NCI-H748 (cell line): Measurements from ENCODE around the gene UIMC1.
A peak's percentile ranks its signal among the peaks of the same experiment; 100 is the strongest.
"Not testable (repeated sequence)": the region's sequence is repeated elsewhere in the genome, so short reads cannot be mapped to it uniquely, and the experiment has no call there.

ENCODE experiments used
- DNase-seq: peaks from one replicate; lab custom pipeline; 2025; ENCODE audit not compliant: unreplicated experiment; lab: John Stamatoyannopoulos, UW

Gene UIMC1

DNA sequence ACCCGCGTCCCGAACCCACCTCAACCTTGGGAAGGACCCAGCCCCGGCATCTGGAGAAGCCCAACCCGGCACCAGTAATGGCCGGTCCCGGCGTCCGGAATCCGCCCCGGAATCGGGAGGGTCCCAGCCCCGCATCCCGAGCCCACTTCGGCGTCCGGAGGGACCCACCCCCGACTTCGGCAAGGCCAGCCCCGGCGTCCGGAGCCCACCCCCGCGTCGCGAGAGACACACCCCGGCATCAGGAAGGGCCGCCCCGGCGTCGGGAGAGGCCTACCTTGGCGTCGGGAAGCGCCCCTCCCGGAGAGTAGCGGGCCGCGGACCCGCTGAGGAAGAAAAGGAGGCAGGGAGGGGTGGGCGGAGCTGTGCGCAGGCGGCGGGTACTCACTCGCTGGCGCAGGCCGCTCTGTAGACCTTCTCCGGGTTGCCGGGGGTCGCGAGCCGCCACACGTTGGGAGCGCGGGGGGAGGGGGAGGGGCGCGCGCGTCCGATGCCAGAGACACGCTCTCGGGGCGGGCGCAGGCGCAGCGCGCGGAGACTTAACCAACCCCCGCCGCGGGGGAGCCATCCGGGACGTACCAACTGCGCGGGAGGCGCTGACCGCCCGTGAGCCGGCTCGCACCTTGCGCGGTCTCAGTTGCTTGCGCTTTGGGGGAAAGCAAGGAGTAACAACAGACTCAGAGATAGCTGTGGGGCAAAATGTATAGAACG lies at the start of gene UIMC1:
UIMC1 (minus strand) TSS at position 515 of the 708 bp plus-strand sequence. CDS start 24,164 bp downstream, outside the sequence.
- peak; percentile 97 for DNase-seq

DNA sequence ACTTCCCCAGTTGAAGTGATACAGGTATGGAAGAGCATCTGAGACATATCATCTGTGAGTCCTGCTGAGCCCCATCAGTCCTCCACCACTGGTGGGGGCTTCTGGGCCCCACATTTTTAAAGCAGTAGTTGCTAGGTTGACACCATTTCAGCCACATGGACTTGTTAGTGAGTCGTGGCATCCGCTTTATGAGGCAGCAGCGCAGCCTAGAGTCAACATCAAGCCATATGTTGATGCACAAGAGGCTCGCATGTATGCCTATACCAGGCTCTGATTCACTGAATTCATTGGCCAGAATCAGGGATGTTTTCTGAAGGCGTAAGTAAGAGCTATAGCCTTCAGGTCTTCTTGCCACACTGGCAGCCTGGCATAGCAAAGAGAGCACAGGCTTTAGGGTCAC lies 42.7 kb upstream of the UIMC1 start:
- no peak for DNase-seq

GRCh38 chr5:177048531-177048930 lies 42.0 kb upstream of the UIMC1 start:
- DNase-seq, result not testable (repeated sequence)

- DNase-seq, result no peak
Observed at GRCh38 chr5:177045631-177046030, 39.1 kb upstream of the UIMC1 start.

DNA sequence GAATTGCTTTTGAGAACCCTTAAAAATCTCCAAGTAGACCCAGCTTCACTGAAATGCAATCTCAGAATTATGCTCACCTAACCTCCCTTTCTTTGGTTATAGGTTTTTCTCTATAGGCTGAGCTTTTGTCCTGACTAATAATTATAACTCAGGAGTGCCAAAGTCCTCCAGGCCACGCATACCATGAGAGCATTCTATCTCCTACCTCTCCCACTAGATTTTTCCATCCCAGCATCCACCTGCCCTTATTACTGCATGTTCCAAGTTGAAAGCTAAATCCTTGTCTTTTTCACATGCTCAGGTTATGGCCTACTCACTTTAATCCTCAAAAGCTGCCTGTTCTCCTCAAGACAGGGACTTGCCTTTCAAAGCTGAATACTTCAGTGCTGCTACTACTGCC lies 38.1 kb upstream of the UIMC1 start:
- DNase-seq, result no peak

DNA sequence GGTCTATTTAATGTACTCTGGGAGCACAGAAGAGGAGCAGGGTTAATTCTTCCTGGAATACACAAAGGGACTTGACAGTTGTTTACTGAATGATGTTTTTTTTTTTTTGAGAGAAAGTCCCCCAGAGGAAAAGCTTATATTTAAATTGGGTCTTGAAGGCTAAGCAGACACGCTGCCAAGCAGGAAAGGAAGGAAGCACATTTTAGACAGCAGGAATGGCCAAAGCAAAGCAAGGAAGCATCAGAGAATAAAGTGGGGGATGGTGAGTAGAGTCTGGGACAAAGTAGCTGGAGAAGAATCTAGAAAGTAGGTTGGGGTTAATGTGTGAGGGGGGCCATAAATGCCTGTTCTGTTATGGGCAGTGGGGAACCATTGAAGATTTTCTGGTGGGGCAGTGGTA lies 37.4 kb upstream of the UIMC1 start:
- DNase-seq, result no peak

DNA sequence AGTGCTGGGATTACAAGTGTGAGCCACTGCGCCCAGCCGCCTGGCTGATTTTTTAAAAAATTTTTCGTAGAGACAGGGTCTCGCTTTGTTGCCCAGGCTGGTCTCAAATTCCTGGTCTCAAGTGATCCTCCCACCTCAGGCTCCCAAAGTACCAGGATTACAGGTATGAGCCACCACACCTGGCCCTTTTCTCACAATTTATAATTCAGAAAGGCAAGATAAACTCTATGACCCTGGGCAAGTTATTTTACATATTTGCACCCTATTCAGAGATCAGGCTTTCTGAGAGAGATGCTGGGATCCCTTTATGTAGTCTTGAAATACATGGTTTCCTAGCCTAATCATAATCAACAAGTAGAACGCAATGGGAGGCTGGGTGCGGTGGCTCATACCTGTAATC lies 36.5 kb upstream of the UIMC1 start:
- DNase-seq, result no peak

GRCh38 chr5:177041936-177042335 lies 35.4 kb upstream of the UIMC1 start:
- DNase-seq, result no peak

- no peak for DNase-seq
Observed at GRCh38 chr5:177040814-177041420, 34.3 kb upstream of the UIMC1 start.

- no peak for DNase-seq
Observed at GRCh38 chr5:177036921-177037320, 30.3 kb upstream of the UIMC1 start.

GRCh38 chr5:177036443-177036842 lies 29.9 kb upstream of the UIMC1 start:
- DNase-seq, result no peak

DNA sequence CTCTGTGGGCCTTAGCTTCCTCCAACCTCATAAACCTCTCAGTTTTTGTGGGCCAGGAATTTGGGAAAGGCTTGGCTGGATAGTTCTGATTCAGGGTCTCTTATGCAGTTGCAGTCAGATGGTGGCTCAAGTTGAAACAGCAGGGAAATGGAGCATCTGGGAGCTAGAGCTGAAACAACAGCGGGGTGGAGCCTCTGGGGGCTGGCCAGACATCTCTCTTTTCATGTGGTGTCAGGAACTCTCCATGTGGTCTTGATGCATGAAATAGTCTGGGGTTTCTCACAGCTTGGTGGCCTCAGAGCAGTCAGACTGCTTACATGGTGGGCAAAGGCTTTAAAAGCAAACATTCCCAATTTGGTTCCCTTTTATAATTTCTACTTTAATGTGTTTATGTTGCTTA lies 29.4 kb upstream of the UIMC1 start:
- no peak for DNase-seq

- no peak for DNase-seq
Observed at GRCh38 chr5:177029498-177029897, 22.9 kb upstream of the UIMC1 start.

- DNase-seq, result no peak
Observed at GRCh38 chr5:177027665-177028064, 21.1 kb upstream of the UIMC1 start.

DNA sequence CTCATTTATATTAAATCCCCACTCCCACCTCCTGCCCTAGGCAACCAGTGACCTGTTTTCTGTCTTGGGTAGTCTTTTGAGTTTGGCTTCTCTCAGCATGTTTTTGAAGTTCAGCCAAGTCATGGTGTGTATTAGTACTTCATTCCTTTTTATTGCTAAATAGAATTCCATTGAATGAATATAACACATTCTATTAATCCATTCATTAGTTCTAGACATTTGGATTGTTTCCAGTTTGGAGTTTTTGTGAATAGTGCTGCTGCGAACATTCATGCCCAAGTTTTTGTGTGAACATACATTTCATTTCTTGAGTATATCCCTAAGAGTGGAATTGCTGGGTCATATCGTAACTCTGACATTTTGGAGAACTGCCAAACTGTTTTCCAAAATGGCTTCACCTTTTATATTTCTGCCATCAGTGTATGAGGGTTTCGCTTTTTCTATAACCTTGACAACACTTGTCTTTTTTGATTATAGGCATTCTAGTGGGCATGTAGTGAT lies 18.6 kb upstream of the UIMC1 start:
- DNase-seq, result no peak

GRCh38 chr5:177024559-177024958 lies 18.0 kb upstream of the UIMC1 start:
- DNase-seq, result no peak

GRCh38 chr5:177023303-177023664 lies 16.7 kb upstream of the UIMC1 start:
- DNase-seq, result no peak

DNA sequence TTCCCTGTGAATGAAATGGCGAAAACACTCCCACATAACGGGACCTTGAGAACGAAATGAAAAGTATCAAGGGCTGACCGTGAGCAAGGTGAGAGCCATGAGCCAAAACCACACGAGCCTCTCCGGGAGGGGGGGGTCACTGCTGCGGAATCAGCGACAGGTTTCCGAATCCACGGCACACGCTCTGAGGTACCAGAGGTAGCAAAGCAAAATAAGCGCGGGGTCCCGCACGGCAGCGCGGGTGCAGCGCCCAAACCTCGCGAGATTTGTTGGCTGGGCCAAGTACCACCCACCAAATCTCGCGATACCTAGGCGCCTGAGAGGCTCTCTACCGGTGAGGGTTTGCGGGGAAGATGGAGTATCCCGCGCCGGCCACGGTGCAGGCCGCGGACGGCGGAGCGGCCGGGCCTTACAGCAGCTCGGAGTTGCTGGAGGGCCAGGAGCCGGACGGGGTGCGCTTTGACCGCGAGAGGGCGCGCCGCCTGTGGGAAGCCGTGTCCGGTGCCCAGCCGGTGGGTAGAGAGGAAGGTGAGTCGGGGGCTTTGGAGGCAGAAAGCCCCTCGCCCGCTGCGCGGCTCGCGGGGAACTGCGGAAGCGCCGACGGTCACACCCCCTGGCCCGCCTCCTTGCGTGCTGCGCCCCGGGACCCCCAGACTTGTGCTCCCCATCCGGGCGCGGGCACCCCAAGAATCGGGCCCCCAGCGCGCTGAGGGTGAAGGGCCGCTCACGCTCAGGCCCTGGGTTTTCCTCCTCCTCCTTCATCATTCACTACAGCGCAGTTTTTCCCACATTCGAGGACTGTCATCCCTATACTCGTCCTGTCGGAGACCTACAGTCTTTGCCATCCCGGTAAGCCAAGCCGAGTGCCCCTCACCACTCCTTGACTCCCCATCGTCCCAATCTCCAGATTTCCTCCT lies 16.1 kb upstream of the UIMC1 start, which contains the start of gene ZNF346:
ZNF346 (plus strand) TSS at position 311 of the 917 bp plus-strand sequence; CDS start at position 354, 43 bp downstream.
- DNase-seq, result peak; percentile 96

DNA sequence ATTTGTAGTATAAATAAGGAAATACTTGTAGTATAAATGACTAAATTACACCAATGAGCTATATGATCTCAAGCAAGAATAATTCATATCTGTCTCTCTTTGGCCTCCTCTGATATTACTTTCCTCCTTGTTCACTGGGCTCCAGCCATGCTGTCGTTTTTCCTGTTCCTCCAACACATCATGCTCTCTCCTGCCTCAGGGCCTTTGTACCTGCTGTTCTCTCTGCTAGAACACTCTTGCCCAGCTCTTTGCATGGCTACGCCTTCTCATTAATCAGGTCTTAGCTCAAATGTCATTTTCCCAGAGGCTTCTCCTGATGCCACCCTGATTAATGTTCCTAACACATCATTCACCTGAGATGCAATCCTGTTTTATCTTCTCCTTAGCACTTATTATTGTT lies 13.5 kb upstream of the UIMC1 start:
- DNase-seq, result no peak

GRCh38 chr5:177018341-177018740 lies 11.8 kb upstream of the UIMC1 start:
- DNase-seq, result peak; percentile 21

DNA sequence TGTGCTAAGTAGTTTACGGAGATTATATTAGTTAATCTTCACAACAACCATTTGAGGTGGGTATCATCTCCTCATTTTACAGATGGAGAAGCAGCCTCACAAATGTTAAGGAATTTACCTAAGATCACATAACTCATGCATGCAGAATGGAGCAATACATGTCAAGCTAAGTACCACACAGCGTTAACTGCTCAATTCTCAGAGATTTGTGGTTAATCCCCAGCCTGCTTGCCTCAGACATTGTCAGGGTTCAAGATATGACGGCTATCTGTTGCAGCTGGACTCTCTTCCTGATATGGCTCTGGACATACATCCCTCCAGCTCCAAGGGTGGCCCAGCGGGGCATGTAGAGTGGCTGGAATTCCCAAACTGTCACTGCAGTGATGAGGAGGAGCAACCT lies 8.6 kb upstream of the UIMC1 start:
- no peak for DNase-seq

GRCh38 chr5:177010153-177010552 lies 3.6 kb upstream of the UIMC1 start:
- DNase-seq, result no peak
